Testis (tissue), 2 donors: Measurements from ENCODE around the gene NAGS.

ENCODE experiments used
- POLR2A ChIP-seq: fragments of 450-650 bp; IDR thresholded peaks from one replicate; pipeline ENCODE4 v1.6.1; 2017; ENCODE audit warnings: antibody characterized with exemption, mild to moderate bottlenecking, moderate library complexity
- TF ChIP-seq, protein P1 (sequence below), 3 experiments: fragments of 450-650 bp in 2 of 3; fragments of 200-600 bp in 1 of 3; sonication (generic) in 1 of 3; IDR thresholded peaks; one replicate each; pipeline ENCODE4 v1.5.1; 2016 to 2019; ENCODE audit warnings: antibody characterized with exemption in 3 of 3, mild to moderate bottlenecking in 2 of 3, moderate library complexity in 1 of 3

DNA sequence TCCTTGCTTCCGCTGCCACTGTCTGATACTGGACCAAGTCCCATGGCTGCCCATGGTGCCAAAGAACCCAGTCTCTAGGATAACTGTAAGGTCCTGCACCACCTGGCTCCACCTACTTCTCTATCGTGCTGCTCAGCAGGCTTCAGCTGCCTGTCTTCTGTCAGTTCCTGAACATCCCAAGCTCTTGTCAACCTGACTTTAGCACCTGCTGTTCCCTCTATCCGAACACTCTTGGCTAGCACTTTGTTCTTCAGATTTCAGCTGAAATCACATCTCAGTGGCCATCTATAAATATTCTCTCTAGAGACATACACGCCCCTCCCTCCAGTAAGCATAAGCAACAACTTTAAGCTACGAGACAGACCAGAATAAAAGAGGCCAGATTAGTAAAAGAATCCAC is 25.3 kb downstream of the NAGS start:
- TF ChIP-seq, protein P1, sequence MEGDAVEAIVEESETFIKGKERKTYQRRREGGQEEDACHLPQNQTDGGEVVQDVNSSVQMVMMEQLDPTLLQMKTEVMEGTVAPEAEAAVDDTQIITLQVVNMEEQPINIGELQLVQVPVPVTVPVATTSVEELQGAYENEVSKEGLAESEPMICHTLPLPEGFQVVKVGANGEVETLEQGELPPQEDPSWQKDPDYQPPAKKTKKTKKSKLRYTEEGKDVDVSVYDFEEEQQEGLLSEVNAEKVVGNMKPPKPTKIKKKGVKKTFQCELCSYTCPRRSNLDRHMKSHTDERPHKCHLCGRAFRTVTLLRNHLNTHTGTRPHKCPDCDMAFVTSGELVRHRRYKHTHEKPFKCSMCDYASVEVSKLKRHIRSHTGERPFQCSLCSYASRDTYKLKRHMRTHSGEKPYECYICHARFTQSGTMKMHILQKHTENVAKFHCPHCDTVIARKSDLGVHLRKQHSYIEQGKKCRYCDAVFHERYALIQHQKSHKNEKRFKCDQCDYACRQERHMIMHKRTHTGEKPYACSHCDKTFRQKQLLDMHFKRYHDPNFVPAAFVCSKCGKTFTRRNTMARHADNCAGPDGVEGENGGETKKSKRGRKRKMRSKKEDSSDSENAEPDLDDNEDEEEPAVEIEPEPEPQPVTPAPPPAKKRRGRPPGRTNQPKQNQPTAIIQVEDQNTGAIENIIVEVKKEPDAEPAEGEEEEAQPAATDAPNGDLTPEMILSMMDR (IDR thresholded peaks at IDR 0.05), result no peak
- TF ChIP-seq POLR2A, result no peak
